ENCODE measurements around the gene KLRC2.
A peak's percentile ranks its signal among the peaks of the same experiment; 100 is the strongest.
"Not testable (repeated sequence)": the region's sequence is repeated elsewhere in the genome, so short reads cannot be mapped to it uniquely, and the experiment has no call there.

Gene KLRC2

GRCh38 chr12:10404798-10405197 is 31.0 kb downstream of the KLRC2 start:
- DNase-seq: no peak

GRCh38 chr12:10400829-10401228 is 35.0 kb downstream of the KLRC2 start:
- no peak for DNase-seq

- no peak for DNase-seq
Measured at GRCh38 chr12:10398168-10398567, 37.6 kb downstream of the KLRC2 start.

- no peak for DNase-seq
Measured at GRCh38 chr12:10397296-10397695, 38.5 kb downstream of the KLRC2 start.

- DNase-seq: not testable (repeated sequence)
Measured at GRCh38 chr12:10396176-10396575, 39.6 kb downstream of the KLRC2 start.

GRCh38 chr12:10395390-10395998 is 40.3 kb downstream of the KLRC2 start:
- DNase-seq: peak; percentile 48 to 74

- DNase-seq: not testable (repeated sequence)
Measured at GRCh38 chr12:10394531-10395152, 41.2 kb downstream of the KLRC2 start.

GRCh38 chr12:10393291-10393690 is 42.5 kb downstream of the KLRC2 start:
- no peak for DNase-seq

GRCh38 chr12:10392394-10392930 is 43.3 kb downstream of the KLRC2 start:
- DNase-seq: no peak

GRCh38 chr12:10390991-10391390 is 44.8 kb downstream of the KLRC2 start:
- DNase-seq: not testable (repeated sequence)

- no peak for DNase-seq
Measured at GRCh38 chr12:10389904-10390303, 45.9 kb downstream of the KLRC2 start, which contains the start of gene KLRK1. TSS of gene KLRK1 (minus strand) at chr12:10390041. CDS start at chr12:10388810, 1,231 bp downstream.

- no peak for DNase-seq
Measured at GRCh38 chr12:10388624-10389413, 47.0 kb downstream of the KLRC2 start.

- DNase-seq: not testable (repeated sequence)
Measured at GRCh38 chr12:10387498-10387897, 48.3 kb downstream of the KLRC2 start.

- DNase-seq: no peak
Measured at GRCh38 chr12:10386857-10387256, 49.0 kb downstream of the KLRC2 start.

- no peak for DNase-seq
Measured at GRCh38 chr12:10385166-10385613, 50.6 kb downstream of the KLRC2 start.

- DNase-seq: no peak
Measured at GRCh38 chr12:10384191-10384590, 51.6 kb downstream of the KLRC2 start.

- DNase-seq: no peak
Measured at GRCh38 chr12:10381928-10382628, 53.7 kb downstream of the KLRC2 start.

Data from NCI-H526 (cell line).